ENCODE results near the gene CDK14. TPM values are rescaled to one million over a fixed set of nuclear protein-coding genes. Genes with fewer than 3 reads are reported as not detected.
"Not testable (repeated sequence)": the region's sequence is repeated elsewhere in the genome, so short reads cannot be mapped to it uniquely, and the experiment has no call there.

The CDK14 gene
- total RNA-seq, 2 donors from 2014 or later: 1.9 to 4.9 TPM

- H3K36me3 ChIP-seq: no peaks in the 10 kb centered on the region
- H3K9me3 ChIP-seq: no peaks in the 10 kb centered on the region
- H3K27me3 ChIP-seq: no peaks in the 10 kb centered on the region
- no peak for TF ChIP-seq CTCF (IDR thresholded peaks at IDR 0.05)
- intact Hi-C loops (cut with DNase I): no loop called here
- peak overlapping the region; percentile 4 for H3K27ac ChIP-seq
- H3K4me1 ChIP-seq: no peaks in the 10 kb centered on the region
- DNase-seq: no peak
- H3K9ac ChIP-seq (ENCODE audit: low read depth in 2 of 2, low read length in 2 of 2): no peak overlapping the region
- no peak overlapping the region for H3K4me3 ChIP-seq
These were observed 569.1 kb downstream of the CDK14 start for GRCh38 chr7:91165006-91165845.

GRCh38 chr7:91165846-91166230 is 569.7 kb downstream of the CDK14 start:
- Histone ChIP-seq H3K4me3 (no peak overlapping the region), H3K36me3 (no peaks in the 10 kb centered on the region), H3K27me3 (no peaks in the 10 kb centered on the region), H3K9me3 (no peaks in the 10 kb centered on the region), H3K27ac (no peak overlapping the region), H3K9ac (ENCODE audit: low read depth in 2 of 2, low read length in 2 of 2) (no peak overlapping the region), H3K4me1 (no peaks in the 10 kb centered on the region)
- no peak for TF ChIP-seq CTCF (IDR thresholded peaks at IDR 0.05)
- no peak for DNase-seq
- intact Hi-C loops (cut with DNase I): no loop called here

- Histone ChIP-seq H3K4me3 (no peak overlapping the region), H3K4me1 (no peaks in the 10 kb centered on the region), H3K9ac (ENCODE audit: low read depth in 2 of 2, low read length in 2 of 2) (no peak overlapping the region), H3K9me3 (no peaks in the 10 kb centered on the region), H3K27me3 (no peaks in the 10 kb centered on the region), H3K36me3 (no peaks in the 10 kb centered on the region), H3K27ac (no peak overlapping the region)
- intact Hi-C loops (cut with DNase I): no loop called here
- TF ChIP-seq CTCF (IDR thresholded peaks at IDR 0.05): no peak
- no peak for DNase-seq
These were observed 573.0 kb downstream of the CDK14 start for GRCh38 chr7:91168871-91169829.

- Histone ChIP-seq H3K4me1 (no peaks in the 10 kb centered on the region), H3K9ac (ENCODE audit: low read depth in 2 of 2, low read length in 2 of 2) (no peak overlapping the region), H3K27ac (no peak overlapping the region), H3K4me3 (no peak overlapping the region), H3K9me3 (no peaks in the 10 kb centered on the region), H3K27me3 (no peaks in the 10 kb centered on the region), H3K36me3 (no peaks in the 10 kb centered on the region)
- intact Hi-C loops (cut with DNase I): no loop called here
- TF ChIP-seq CTCF (IDR thresholded peaks at IDR 0.05): no peak
- DNase-seq: no peak
These were observed 573.7 kb downstream of the CDK14 start for GRCh38 chr7:91169830-91170191.

GRCh38 chr7:91173265-91173664 is 577.1 kb downstream of the CDK14 start:
- H3K36me3 ChIP-seq; DNase-seq; H3K9me3 ChIP-seq; intact Hi-C loops (cut with DNase I); H3K27ac ChIP-seq; H3K27me3 ChIP-seq; H3K4me1 ChIP-seq; H3K9ac ChIP-seq (ENCODE audit: low read depth in 2 of 2, low read length in 2 of 2); H3K4me3 ChIP-seq: not testable (repeated sequence)

All from colonic mucosa (tissue), 4 donors.